AG10803 (cell line): ENCODE data around the gene QRFP.

Source experiments
- DNase-seq: peaks from one replicate; pipeline ENCODE4 v3.0.0; 2010; ENCODE audit warnings: low read depth
- H3K4me3 ChIP-seq: 2 replicates; pipeline ENCODE4 v1.5.1; 2011; ENCODE audit warnings: mild to moderate bottlenecking, low read length, control low read depth
- TF ChIP-seq, protein P1 (sequence below): conservative IDR thresholded peaks from 2 replicates; pipeline ENCODE4 v1.5.1; 2011; ENCODE audit warnings: mild to moderate bottlenecking, low read length, control low read depth, inconsistent platforms

The QRFP gene

DNA sequence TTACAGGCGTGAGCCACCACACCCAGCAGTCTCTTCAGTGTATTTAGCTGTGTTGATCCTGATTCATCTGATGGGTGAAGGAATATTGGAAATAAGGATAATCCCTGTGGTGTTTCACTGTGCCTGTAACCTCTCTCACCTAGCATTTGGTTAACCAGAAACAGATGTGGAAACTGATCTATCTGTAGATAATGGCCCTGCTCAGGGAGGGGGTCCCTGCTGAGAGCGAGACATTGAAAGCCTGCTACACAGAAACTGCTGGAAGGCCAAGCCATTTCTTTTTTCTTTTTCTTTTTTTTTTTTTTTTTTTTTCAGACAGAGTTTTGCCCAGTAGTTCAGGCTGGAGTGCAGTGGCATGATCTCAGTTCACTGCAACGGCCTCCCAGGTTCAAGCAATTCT lies 28.4 kb downstream of the QRFP start:
- no peak overlapping the region for H3K4me3 ChIP-seq
- DNase-seq, result no peak
- TF ChIP-seq, protein P1, sequence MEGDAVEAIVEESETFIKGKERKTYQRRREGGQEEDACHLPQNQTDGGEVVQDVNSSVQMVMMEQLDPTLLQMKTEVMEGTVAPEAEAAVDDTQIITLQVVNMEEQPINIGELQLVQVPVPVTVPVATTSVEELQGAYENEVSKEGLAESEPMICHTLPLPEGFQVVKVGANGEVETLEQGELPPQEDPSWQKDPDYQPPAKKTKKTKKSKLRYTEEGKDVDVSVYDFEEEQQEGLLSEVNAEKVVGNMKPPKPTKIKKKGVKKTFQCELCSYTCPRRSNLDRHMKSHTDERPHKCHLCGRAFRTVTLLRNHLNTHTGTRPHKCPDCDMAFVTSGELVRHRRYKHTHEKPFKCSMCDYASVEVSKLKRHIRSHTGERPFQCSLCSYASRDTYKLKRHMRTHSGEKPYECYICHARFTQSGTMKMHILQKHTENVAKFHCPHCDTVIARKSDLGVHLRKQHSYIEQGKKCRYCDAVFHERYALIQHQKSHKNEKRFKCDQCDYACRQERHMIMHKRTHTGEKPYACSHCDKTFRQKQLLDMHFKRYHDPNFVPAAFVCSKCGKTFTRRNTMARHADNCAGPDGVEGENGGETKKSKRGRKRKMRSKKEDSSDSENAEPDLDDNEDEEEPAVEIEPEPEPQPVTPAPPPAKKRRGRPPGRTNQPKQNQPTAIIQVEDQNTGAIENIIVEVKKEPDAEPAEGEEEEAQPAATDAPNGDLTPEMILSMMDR, result no peak

DNA sequence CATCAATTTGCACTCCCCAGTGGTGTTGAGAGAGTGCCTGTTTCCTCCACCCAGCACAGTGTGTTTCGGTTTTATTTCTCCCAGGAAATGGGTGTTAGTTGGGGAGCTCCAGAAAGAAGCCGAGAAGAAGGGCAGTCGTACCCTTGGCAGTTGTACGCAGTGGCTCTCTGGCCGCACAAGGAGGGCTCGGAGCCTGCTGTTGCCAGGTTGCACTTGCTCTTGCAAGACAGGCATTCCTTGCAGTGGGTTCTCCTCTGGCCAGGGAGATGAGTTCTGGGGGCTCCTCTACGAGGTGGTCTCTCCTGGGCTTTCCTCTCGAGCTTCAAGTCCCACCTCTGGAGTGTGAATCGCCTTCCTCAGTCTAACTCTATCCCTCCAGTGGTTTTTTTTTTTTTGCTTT lies 29.1 kb downstream of the QRFP start:
- no peak overlapping the region for H3K4me3 ChIP-seq
- no peak for DNase-seq
- TF ChIP-seq, protein P1, result no peak

DNA sequence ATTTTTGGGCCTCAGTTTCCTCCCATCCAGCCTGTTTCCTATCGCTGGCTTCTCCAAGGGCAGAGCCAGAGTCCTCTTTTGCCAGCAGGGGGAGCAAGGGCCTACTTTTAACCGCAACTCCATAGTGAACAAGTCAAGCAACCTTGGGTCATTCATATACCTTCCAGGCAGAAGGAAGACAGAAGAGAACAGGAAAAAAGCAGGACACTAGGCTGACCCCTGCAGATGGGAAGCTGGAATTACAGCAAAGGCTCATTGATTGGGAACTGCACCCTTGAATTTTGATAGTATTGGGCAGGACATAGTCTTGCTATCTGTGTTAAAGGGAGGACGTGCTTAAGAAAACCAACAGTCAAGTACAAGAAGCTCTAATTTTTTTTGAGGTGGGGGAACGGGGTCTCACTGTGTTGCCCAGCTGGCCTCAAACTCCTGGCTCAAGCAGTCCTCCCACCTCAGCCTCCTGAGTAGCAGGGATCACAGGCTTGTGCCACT lies 30.1 kb downstream of the QRFP start:
- TF ChIP-seq, protein P1, result peak; percentile 85
- H3K4me3 ChIP-seq, result peak overlapping the region; percentile 45
- DNase-seq, result peak; percentile 86

DNA sequence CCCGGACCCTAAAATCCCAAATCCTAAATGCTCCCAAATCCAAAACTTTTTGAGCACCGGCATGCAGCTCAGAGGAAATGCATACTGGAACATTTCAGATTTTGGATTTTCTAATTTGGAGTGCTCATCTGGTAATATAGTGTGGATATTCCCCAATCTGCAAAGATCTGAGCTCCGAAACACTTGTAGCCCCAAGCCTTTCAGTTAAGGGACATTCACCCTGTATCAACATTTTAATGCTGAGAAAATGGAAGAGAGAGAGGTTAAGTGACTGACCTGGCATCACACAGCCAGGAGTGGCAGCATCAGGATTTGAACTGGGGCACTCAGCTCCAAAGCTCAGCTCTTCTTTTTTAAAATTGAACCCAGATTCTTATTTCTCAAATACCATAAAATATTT lies 30.7 kb downstream of the QRFP start:
- TF ChIP-seq, protein P1, result no peak
- DNase-seq, result no peak

DNA sequence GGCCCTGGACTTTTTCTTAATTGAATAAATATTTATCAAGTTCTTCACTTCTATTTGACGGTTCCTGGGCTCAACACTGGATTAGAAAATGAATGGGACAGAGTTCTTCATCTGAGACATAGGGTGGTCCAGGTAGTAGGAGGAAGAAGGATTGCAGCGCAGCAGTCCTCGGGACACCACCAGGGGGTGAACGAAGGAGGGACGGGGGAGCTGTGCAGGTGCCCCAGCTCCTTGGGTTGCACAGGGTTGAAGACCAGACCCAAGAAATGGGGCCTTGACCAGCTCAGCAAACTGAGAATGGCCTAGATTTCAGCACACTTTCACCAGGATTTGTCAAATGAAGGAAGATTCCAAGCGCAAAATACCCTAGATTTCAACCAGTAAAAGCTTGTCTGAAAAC lies 32.1 kb downstream of the QRFP start:
- TF ChIP-seq, protein P1, result no peak
- H3K4me3 ChIP-seq, result no peak overlapping the region

More for the DNA sequence above, 30.7 kb downstream of the QRFP start:
- no peak overlapping the region for H3K4me3 ChIP-seq

DNA sequence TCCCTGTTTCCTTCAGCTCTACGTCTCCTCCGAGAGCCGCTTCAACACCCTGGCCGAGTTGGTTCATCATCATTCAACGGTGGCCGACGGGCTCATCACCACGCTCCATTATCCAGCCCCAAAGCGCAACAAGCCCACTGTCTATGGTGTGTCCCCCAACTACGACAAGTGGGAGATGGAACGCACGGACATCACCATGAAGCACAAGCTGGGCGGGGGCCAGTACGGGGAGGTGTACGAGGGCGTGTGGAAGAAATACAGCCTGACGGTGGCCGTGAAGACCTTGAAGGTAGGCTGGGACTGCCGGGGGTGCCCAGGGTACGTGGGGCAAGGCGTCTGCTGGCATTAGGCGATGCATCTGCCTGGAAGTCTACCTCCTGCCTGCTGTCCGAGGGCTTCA lies 33.9 kb downstream of the QRFP start:
- DNase-seq, result no peak
- TF ChIP-seq, protein P1, result no peak
- H3K4me3 ChIP-seq, result no peak overlapping the region

More for the DNA sequence above, 32.1 kb downstream of the QRFP start:
- DNase-seq, result no peak

DNA sequence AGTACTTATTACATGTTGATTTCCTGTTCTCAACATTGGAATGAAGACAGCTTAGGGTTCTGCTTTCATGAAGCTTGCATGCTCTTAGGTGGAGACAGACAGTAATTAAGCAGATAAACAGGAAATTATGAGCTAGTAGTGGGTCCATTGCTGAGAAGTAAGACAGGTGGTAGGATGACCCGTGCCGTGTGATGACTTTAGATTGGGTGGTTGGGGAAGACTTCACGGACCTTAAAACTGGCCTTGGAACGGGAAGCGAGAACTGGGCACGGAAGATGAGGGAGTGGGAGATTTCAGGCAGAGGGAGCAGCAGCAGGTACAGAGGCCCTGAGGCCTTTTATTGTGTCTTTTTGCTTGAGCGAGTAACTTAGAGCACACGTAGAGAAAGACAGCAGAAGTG lies 34.4 kb downstream of the QRFP start:
- no peak for DNase-seq
- TF ChIP-seq, protein P1, result no peak
- H3K4me3 ChIP-seq, result no peak overlapping the region
